ENCODE results near the gene SAMHD1. TPM values are rescaled to one million over a fixed set of nuclear protein-coding genes. Genes with fewer than 3 reads are reported as not detected.

SAMHD1 gene
- polyA plus RNA-seq, 1 donor from 2014 or later, result 22.2 TPM

- H2AFZ ChIP-seq (ENCODE audit: low read depth, low read length), result no peak overlapping the region
- no peaks in the 10 kb centered on the region for H3K79me2 ChIP-seq (replicated peaks; ENCODE audit: insufficient read depth, low read length)
- no peak overlapping the region for H3K4me2 ChIP-seq (ENCODE audit: low read length)
- no peaks in the 10 kb centered on the region for H3K9me2 ChIP-seq (ENCODE audit: insufficient read depth, low read length)
- H3K9ac ChIP-seq (ENCODE audit: low read length), result no peak overlapping the region
- H3K4me3 ChIP-seq (ENCODE audit: low read length), result no peak overlapping the region
- H3K27ac ChIP-seq (ENCODE audit: low read length), result no peak overlapping the region
- no peak for TF ChIP-seq EP300 (conservative IDR thresholded peaks at IDR 0.05; ENCODE audit: poor library complexity, severe bottlenecking)
- TF ChIP-seq POLR2AphosphoS5 (IDR thresholded peaks at IDR 0.05), result no peak
- TF ChIP-seq TAF1 (IDR thresholded peaks at IDR 0.05; ENCODE audit: low read depth), result no peak
- no peak for TF ChIP-seq MXI1 (conservative IDR thresholded peaks at IDR 0.05; ENCODE audit: poor library complexity, severe bottlenecking)
- TF ChIP-seq REST (IDR thresholded peaks at IDR 0.05; ENCODE audit: borderline replicate concordance), result no peak
- TF ChIP-seq RAD21 (conservative IDR thresholded peaks at IDR 0.05), result no peak
- TF ChIP-seq SMC3 (conservative IDR thresholded peaks at IDR 0.05; ENCODE audit: poor library complexity), result no peak
- TF ChIP-seq EZH2 (IDR thresholded peaks at IDR 0.05; ENCODE audit: borderline replicate concordance, insufficient read depth, low read length, poor library complexity, severe bottlenecking), result no peak
- no peak for TF ChIP-seq CTCF (IDR thresholded peaks at IDR 0.05; ENCODE audit: poor library complexity, severe bottlenecking)
- no peaks in the 10 kb centered on the region for H4K20me1 ChIP-seq (ENCODE audit: insufficient read depth)
- no peaks in the 10 kb centered on the region for H3K27me3 ChIP-seq (ENCODE audit: insufficient read depth, low read depth, low read length)
- no peaks in the 10 kb centered on the region for H3K36me3 ChIP-seq (ENCODE audit: insufficient read depth, low read length)
- no peaks in the 10 kb centered on the region for H3K9me3 ChIP-seq (ENCODE audit: low read length)
- H3F3A ChIP-seq (ENCODE audit: insufficient read depth, low read length, poor library complexity, severe bottlenecking), result no peaks in the 10 kb centered on the region
Observed at GRCh38 chr20:36904690-36905089, 46.8 kb downstream of the SAMHD1 start.

GRCh38 chr20:36895036-36895435, 56.5 kb downstream of the SAMHD1 start:
- H3K79me2 ChIP-seq (replicated peaks; ENCODE audit: insufficient read depth, low read length), result no peaks in the 10 kb centered on the region

More at GRCh38 chr20:36895036-36895435, 56.5 kb downstream of the SAMHD1 start:
- no peak overlapping the region for H2AFZ ChIP-seq (ENCODE audit: low read depth, low read length)
- no peaks in the 10 kb centered on the region for H3K9me2 ChIP-seq (ENCODE audit: insufficient read depth, low read length)
- no peak overlapping the region for H3K4me2 ChIP-seq (ENCODE audit: low read length)
- no peaks in the 10 kb centered on the region for H4K20me1 ChIP-seq (ENCODE audit: insufficient read depth)
- H3K4me3 ChIP-seq (ENCODE audit: low read length), result no peak overlapping the region
- no peaks in the 10 kb centered on the region for H3F3A ChIP-seq (ENCODE audit: insufficient read depth, low read length, poor library complexity, severe bottlenecking)
- no peak overlapping the region for H3K9ac ChIP-seq (ENCODE audit: low read length)
- H3K27ac ChIP-seq (ENCODE audit: low read length), result no peak overlapping the region
- H3K9me3 ChIP-seq (ENCODE audit: low read length), result no peaks in the 10 kb centered on the region
- H3K27me3 ChIP-seq (ENCODE audit: insufficient read depth, low read depth, low read length), result no peaks in the 10 kb centered on the region
- no peaks in the 10 kb centered on the region for H3K36me3 ChIP-seq (ENCODE audit: insufficient read depth, low read length)
- TF ChIP-seq TAF1 (IDR thresholded peaks at IDR 0.05; ENCODE audit: low read depth) (no peak), CTCF (IDR thresholded peaks at IDR 0.05; ENCODE audit: poor library complexity, severe bottlenecking) (no peak), MXI1 (conservative IDR thresholded peaks at IDR 0.05; ENCODE audit: poor library complexity, severe bottlenecking) (no peak), SMC3 (conservative IDR thresholded peaks at IDR 0.05; ENCODE audit: poor library complexity) (no peak), EZH2 (IDR thresholded peaks at IDR 0.05; ENCODE audit: borderline replicate concordance, insufficient read depth, low read length, poor library complexity, severe bottlenecking) (no peak), RAD21 (conservative IDR thresholded peaks at IDR 0.05) (no peak), POLR2AphosphoS5 (IDR thresholded peaks at IDR 0.05) (no peak), EP300 (conservative IDR thresholded peaks at IDR 0.05; ENCODE audit: poor library complexity, severe bottlenecking) (no peak), REST (IDR thresholded peaks at IDR 0.05; ENCODE audit: borderline replicate concordance) (no peak)
